ENCODE data around the gene CCDC124.
"Not testable (repeated sequence)": the region's sequence is repeated elsewhere in the genome, so short reads cannot be mapped to it uniquely, and the experiment has no call there.

CCDC124 gene, protein sequence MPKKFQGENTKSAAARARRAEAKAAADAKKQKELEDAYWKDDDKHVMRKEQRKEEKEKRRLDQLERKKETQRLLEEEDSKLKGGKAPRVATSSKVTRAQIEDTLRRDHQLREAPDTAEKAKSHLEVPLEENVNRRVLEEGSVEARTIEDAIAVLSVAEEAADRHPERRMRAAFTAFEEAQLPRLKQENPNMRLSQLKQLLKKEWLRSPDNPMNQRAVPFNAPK

DNA sequence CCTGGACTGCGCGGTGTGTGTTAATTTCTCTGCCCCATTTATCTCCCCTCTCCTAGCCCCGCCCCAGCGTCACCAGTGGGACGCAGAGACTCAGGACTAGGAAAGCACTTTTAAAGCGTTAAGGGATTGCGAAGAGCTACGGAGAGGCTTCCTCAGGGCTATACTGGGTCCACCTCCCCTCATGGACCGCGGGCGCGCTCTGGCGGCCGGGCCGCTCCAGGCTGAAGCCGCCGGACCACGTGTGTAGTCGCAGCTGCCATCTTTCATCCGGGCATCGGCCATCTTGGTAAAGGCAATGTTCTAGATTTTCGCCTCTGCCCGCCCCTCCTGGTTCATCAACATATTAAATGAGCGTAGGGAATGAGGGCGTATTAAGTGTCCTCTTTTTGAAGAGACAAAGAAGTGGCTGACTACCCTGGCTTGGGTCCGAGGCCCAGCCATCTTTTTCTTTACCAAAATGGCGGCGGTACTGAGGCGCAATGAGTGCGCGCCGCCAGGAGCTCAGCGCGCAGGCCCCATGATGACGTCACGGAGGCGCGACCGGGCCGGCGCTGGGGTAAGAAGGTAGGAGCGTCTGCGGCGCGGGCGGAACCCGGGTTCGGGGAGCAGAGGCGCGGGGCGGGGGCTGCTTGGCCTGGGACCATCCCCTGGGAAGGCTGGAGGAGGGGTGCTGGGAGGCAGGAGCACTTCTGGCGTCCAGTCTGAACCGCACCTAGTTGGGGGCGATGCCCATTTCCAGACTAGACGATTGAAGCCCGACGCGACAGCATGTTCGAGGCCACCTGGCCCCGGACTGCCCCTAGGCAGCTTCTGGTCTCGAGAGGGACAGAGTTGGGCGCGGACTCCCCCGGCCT, at the start of gene CCDC124:
Gene CCDC124, plus strand, starts transcription at position 531 of the 854 bp plus-strand sequence. CDS start 3,406 bp downstream, outside the sequence.
- DNase-seq (ENCODE audit: low read depth in 2 of 2), result peak; percentile 80 to 89

DNA sequence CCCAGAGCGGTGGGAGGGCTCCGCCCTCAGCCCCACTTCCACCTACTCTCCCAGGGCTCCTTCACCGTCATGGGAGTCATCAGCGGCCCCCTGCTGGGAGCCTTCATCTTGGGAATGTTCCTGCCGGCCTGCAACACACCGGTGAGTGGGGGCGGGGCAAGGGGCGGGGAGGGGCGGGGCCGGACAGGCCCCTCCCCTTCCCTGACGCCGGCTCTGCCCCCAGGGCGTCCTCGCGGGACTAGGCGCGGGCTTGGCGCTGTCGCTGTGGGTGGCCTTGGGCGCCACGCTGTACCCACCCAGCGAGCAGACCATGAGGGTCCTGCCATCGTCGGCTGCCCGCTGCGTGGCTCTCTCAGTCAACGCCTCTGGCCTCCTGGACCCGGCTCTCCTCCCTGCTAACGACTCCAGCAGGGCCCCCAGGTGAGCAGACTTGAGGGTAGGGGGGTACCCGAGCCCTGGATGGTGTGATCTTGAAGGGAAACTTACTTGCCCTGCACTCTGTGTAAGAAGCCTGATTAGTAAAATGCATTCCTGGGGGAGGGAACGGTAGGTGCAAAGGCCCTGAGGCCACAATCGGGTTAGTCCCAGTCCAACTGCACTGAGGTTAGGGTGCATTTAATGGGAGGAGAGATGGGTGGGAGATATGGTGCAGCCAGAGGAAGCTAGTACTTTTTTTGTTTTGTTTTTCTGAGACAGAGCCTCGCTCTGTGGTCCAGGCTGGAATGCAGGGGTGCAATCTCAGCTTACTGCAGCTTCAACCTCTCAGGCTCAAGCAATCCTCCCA, 49.0 kb upstream of the CCDC124 start:
- DNase-seq (ENCODE audit: low read depth in 2 of 2), result no peak

DNA sequence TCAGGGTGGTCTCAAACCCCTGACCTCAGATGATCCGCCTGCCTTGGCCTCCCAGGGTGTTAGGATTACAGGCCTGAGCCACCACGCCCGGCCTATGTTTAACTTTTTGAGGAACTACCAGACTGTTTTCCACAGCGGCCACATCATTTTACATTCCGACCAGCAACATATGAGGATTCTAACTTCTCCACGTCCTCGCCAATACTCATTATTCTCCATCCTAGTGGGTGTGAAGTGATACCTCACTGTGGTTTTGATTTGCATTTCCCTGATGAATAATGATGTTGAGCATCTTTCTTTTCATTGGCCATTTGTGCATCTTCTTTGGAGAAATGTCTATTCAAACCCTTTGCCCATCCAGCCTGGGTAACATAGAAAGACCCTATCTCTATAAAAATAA, 46.3 kb upstream of the CCDC124 start:
- no peak for DNase-seq (ENCODE audit: low read depth in 2 of 2)

DNA sequence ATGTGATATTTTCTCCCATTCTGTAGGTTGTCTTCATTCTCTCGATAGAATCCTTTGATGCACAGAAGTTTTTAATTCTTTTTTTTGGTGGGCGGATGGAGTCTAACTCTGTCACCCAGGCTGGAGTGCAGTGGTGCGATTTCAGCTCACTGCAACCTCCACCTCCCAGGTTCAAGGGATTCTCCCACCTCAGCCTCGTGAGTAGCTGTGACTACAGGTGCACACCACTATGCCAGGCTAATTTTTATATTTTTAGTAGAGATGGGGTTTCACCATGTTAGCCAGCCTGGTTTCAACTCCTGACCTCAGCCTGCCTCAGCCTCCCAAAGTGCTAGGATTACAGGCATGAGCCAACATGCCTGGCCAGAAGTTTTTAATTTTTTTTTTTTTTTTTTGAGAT, 45.6 kb upstream of the CCDC124 start:
- DNase-seq (ENCODE audit: low read depth in 2 of 2), result not testable (repeated sequence)

DNA sequence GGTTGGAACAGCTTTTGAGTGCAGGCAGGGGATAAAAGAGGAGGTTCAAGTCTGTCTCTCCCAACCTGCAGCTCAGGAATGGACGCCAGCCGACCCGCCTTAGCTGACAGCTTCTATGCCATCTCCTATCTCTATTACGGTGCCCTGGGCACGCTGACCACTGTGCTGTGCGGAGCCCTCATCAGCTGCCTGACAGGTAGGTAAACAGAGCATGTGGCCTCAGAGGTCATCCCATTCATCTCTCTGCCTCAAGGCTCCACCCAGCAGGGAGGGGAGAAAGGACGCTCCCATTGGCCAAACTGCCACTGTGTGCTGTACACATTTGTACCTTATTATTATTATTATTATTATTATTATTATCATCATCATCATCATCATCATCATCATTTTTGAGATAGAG, 44.6 kb upstream of the CCDC124 start:
- no peak for DNase-seq (ENCODE audit: low read depth in 2 of 2)

DNA sequence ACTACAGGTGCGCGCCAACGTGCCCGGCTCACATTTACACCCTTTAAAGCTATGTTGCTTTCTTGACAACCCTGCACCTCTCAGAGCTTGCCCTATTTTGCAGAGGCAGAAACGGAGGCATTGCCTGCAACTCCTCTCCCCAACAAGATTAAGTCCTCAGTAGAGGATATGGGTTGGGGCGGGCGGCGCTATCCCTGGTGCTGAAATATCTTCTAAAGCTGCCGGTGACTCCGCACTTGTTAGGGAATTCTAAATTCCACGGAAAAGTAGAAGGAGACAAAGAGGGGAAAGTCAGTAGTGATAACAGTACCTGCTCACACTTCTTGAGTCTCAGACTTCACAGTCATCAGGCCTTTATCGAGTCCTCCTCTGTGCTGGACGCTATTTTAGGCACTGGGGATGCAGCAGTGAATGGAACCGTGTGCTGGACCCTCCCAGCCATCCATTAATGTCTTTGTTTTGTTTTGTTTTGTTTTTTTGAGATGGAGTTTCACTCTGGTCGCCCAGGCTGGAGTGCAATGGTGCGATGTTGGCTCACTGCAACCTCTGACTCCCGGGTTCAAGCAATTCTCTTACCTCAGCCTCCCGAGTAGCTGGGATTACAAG, 43.1 kb upstream of the CCDC124 start:
- DNase-seq (ENCODE audit: low read depth in 2 of 2), result no peak

DNA sequence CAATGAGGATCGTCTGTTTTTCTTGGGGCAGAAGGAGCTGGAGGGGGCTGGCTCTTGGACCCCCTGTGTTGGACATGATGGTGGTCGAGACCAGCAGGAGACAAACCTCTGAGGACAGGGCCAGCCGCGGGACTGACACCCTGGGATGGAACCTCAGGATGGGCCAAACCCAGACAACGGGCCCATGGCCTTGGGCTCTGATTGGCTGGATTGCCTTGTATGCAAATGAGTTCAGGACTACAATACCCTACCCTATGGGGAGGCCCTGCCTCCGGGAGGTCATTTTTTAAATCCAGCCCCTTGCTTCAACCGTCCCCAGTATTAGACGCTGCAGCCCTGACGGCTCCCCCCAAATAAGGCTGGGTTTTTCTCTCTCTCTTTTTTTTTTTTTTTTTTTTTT, 39.0 kb upstream of the CCDC124 start:
- no peak for DNase-seq (ENCODE audit: low read depth in 2 of 2)

DNA sequence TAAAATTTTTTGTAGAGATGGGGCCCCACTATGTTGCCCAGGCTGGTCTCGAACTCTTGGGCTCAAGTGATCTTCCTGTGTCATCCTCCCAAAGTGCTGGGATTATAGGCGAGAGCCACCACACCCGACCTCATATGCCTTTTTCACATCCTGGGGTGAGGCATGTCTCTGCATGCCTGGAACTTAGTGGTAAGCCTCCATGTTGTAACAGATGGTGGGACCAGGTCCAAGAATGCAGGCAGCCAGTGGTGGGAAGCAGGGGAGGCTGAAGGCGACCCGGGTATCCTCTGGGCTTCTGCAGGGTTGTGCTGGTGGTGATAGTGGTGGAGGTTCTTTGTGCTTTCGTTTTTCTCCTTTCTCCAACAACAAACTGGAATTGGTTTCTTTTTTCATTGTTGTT, 30.1 kb upstream of the CCDC124 start:
- no peak for DNase-seq (ENCODE audit: low read depth in 2 of 2)

DNA sequence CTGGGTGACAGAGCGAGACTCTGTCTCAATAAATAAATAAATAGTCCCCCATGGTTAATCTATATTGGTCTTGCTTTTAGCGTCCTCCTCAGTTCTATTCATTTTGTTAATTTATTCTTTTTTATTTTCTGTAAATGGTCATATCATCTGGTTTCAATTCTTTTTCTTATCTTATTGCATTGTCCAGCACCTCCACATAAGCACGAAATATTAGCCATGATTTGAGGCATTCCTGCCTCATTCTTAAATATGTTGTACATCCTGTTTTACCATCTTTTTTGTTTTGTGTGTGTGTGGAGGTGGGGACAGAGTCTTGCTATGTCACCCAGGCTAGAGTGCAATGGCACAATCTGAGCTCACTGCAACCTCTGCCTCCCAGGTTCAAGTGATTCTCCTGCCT, 24.6 kb upstream of the CCDC124 start:
- no peak for DNase-seq (ENCODE audit: low read depth in 2 of 2)

DNA sequence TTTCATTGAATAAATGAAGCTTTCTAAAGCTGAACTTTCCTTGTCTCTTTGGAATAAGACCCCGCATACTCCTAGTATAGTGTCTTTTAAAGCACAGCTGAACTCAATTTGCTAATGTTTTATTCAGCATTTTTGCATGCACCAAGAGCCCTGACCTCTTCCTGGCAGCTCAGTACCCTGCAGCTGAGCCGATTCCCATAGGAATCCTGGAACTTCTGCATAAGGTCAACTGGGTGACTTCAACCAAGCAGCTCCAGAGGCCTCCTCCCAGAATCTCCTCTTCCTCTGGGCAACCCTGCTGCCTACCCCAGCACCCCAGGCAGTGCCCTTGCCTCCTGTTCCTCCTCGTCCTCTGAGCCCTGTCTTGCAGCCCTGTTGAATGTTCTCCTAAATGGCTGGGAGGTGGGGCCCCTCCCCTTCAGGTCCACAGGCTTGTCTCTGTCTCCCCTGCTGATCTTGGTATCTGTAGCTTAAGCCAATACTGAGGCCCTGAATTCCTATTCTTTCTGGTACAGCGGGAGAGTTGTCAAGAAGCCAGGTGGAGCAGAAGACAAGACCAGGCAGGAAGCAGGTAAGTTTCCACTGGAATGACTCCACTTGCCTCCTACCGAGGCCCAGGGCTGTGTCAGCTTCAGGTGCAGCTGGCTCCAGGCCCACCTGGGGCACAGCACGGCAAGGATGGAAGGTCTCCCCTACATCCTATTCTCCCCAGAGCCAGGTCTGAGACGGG, 23.6 kb upstream of the CCDC124 start:
- no peak for DNase-seq (ENCODE audit: low read depth in 2 of 2)

DNA sequence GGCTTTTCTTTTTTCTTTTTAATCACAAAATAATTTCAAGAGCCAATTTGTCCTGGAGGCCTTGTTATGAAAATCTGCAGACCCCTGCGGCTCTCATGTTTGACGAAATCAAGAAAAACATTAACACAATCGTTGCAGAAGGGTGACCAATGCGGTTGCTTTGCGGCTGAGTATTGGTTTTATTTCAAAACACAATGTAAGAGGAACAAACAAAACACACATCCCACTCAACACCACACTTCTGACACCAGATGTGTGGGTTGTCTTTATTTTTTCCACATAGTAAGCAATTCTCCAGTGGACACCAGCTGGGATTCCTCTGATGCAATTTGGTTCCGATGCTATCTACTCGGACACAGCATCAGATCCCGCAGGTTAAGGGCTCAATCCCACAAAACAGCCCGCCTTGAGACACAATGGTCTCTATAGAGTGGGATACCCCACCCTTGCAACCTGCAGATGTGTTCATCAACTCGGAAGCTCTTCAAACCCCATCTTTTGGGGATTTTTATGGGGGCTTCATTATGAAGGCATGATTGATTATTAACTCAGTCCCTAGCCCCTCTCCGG, 21.9 kb upstream of the CCDC124 start:
- no peak for DNase-seq (ENCODE audit: low read depth in 2 of 2)

DNA sequence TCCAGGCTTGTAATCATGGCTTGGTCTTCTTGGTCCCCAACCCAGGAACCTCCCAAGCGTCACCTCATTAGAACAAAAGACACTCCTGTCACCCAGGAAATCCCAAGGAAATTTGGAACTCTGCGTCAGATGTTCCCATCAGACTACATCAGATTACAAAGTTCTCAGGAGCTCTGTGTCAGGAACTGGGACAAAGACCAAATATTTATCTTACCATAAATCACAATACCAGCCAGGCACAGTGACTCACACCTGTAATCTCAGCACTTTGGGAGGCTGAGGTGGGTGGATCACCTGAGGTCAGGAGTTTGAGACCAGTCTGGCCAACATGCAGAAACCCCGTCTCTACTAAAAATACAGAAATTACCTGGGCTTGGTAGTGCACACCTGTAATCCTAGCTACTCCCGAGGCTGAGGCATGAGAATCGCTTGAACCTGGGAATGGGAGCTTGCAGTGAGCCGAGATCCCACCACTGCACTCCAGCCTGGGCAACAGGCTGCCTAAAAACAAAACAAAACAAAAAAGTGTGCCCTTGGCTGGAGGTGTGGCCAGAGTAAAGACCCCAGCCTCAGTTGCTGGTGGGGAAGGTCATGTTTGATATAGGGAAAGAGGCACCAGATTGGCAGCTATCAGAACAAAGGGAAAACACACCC, 16.7 kb upstream of the CCDC124 start:
- no peak for DNase-seq (ENCODE audit: low read depth in 2 of 2)

DNA sequence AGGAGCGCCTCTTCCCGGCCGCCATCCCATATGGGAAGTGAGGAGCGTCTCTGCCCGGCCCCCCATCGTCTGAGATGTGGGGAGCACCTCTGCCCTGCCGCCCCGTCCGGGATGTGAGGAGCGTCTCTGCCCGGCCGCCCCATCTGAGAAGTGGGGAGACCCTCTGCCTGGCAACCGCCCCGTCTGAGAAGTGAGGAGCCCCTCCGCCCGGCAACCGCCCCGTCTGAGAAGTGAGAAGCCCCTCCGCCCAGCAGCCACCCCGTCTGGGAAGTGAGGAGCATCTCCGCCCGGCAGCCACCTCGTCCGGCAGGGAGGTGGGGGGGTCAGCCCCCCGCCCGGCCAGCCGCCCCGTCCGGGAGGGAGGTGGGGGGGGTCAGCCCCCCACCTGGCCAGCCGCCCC, 14.7 kb upstream of the CCDC124 start:
- not testable (repeated sequence) for DNase-seq (ENCODE audit: low read depth in 2 of 2)

DNA sequence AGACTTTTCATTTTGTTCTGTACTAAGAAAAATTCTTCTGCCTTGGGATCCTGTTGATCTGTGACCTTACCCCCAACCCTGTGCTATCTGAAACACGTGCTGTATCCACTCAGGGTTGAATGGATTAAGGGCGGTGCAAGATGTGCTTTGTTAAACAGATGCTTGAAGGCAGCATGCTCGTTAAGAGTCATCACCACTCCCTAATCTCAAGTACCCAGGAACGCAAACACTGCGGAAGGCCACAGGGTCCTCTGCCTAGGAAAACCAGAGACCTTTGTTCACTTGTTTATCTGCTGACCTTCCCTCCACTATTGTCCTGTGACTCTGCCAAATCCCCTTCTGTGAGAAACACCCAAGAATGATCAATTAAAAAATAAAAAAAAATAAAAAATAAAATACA, 13.7 kb upstream of the CCDC124 start:
- not testable (repeated sequence) for DNase-seq (ENCODE audit: low read depth in 2 of 2)

DNA sequence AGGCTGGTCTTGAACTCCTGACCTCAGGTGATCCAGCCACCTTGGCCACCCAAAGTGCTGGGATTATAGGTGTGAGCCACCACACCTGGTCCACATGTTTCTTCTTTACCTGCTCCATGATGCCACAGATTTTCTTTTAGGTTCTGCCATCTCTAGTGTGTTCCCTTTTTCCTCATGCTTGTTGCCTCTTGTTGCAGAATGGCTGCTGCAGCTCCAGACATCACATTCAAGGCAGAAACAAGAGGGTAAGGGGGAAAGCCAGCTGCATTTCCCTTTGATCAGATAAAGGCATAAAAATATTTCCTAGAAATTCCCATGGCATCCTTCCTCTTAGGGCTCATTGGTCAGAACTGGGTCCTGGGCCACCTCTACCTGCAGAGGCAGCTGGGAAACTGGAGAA, 12.3 kb upstream of the CCDC124 start:
- no peak for DNase-seq (ENCODE audit: low read depth in 2 of 2)

DNA sequence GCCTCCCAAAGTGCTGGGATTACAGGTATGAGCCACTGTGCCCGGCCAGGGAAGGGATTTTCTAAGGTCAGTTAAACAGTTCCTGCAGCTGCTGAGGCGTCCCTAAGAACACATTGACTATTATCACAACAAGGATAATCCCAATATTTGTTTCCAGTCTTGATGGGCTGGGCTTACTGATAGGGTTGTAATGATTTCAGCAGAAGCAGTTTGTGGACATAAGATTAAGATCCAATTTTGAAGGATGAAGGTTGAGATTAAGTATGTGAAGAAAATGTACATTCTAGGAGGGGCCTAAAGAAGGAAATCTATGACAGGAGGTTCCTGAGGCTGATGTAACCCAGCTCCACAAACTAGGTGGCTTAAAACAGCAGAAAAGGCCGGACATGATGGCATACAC, 10.7 kb upstream of the CCDC124 start:
- no peak for DNase-seq (ENCODE audit: low read depth in 2 of 2)

DNA sequence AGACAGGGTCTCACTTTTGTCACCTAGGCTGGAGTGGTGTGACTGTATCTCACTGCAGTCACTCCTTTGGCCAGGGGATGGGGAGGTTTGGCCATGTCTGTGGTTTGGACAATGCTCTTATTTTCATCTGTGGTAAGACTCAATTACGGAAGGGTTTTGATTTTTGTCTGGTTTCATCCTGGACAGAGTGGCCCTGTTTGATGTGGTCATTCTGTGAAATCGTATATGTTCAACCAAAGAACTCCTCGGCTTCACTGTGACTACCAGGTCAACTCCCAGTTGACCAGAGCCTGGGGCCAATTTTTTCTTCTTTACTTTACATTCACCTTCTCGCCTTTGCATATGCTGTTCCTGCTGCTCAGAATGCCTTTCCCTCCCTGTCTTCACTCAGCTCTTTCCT, 6.8 kb upstream of the CCDC124 start:
- DNase-seq (ENCODE audit: low read depth in 2 of 2), result no peak

DNA sequence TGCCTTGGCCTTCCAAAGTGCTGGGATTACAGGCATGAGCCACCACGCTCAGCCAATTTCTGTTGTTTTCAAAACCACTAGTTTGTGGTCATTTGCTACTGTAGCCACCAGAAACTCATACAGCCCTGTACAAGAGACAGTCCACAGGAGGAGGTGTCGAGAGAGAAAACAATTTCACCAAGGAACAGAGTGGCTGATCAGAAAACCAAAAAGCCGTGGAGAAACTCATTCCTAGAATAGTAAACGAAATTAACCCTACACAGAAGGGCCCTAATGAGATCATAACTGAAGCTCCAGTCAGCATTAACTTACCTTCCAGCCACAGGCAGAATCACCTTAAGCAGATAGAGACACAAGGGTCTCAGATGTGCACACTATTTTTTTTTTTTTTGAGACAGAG, 3.8 kb upstream of the CCDC124 start:
- DNase-seq (ENCODE audit: low read depth in 2 of 2), result no peak

DNA sequence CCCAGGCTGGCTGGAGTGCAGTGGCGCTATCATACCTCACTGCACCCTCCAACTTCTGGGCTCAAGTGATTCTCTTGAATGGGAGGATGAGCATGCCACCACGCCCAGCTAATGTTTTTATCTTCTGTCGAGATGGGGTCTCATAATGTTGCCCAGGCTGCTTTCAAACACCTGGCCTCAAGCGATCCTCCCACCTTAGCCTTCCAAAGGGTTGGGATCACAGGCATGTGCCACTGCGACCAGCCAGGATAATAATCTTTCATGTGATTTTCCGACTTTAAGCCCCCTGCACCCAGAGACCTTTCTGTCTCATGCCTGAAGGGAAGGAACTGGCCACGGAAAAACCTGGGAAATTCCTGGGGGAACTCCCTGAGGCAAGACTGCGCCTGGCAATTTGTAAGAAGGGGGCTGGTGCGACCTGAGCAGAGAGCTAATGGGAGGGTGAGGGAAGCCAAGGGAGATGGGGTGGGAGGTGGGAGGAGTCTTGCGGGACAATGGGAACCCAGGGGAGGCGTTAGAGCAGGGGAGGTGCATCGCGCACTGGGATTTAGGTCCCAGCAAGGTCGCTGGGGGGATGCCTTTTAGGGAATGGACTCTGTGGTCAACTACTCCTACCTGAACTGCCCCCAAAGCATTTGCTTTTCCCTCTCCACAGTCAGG, 1.2 kb upstream of the CCDC124 start:
- DNase-seq (ENCODE audit: low read depth in 2 of 2), result no peak

Data from stimulated activated CD8-positive, alpha-beta memory T cell treated with anti-CD3 and anti-CD28 coated beads, Interleukin-7, amount 100 ng/mL, for 4 hours (primary cell).